Umbilical cord (tissue), 2 donors: ENCODE data around the gene PDE11A. TPM values are rescaled to one million over a fixed set of nuclear protein-coding genes. Genes with fewer than 3 reads are reported as not detected.

Experiments
- DNase-seq: peaks from one replicate; pipeline ENCODE4 v3.0.0-alpha.2; 2015; ENCODE audit warnings: low spot score
- total RNA-seq: library from RNA; depleted of rRNA; stranded (reverse); fragments of >200 nt; gene quantifications from one replicate; pipeline ENCODE4 v1.2.3, GENCODE V29; 2014; ENCODE audit warnings: low replicate concordance; ENCODE audit not compliant: insufficient read depth

PDE11A gene
- total RNA-seq, 1 donor from 2014 or later = 0.72 TPM

GRCh38 chr2:177633111-177633510, 439.5 kb downstream of the PDE11A start:
- DNase-seq = no peak

- no peak for DNase-seq
Measured at GRCh38 chr2:177631680-177632079, 440.9 kb downstream of the PDE11A start.

- no peak for DNase-seq
Measured at GRCh38 chr2:177629357-177630024, 443.1 kb downstream of the PDE11A start.

GRCh38 chr2:177628831-177629230, 443.7 kb downstream of the PDE11A start:
- no peak for DNase-seq

GRCh38 chr2:177625744-177626650, 446.6 kb downstream of the PDE11A start:
- DNase-seq = no peak

- no peak for DNase-seq
Measured at GRCh38 chr2:177622521-177622920, 450.1 kb downstream of the PDE11A start.

GRCh38 chr2:177619986-177620385, 452.6 kb downstream of the PDE11A start:
- DNase-seq = no peak

- DNase-seq = no peak
Measured at GRCh38 chr2:177619461-177619860, 453.1 kb downstream of the PDE11A start.

- DNase-seq = peak; percentile 96
Measured at GRCh38 chr2:177618255-177619253, 454.0 kb downstream of the PDE11A start.

- DNase-seq = no peak
Measured at GRCh38 chr2:177617849-177618248, 454.7 kb downstream of the PDE11A start.

GRCh38 chr2:177616731-177617130, 455.8 kb downstream of the PDE11A start:
- no peak for DNase-seq

GRCh38 chr2:177616066-177616465, 456.5 kb downstream of the PDE11A start:
- DNase-seq = no peak

GRCh38 chr2:177612659-177613058, 459.9 kb downstream of the PDE11A start:
- DNase-seq = peak; percentile 74

- DNase-seq = no peak
Measured at GRCh38 chr2:177611310-177611886, 461.2 kb downstream of the PDE11A start.

- DNase-seq = no peak
Measured at GRCh38 chr2:177610813-177611212, 461.8 kb downstream of the PDE11A start.

- DNase-seq = peak; percentile 85
Measured at GRCh38 chr2:177606636-177607035, 465.9 kb downstream of the PDE11A start.

- peak; percentile 84 for DNase-seq
Measured at GRCh38 chr2:177604271-177605065, 468.1 kb downstream of the PDE11A start.

- DNase-seq = no peak
Measured at GRCh38 chr2:177603768-177604167, 468.8 kb downstream of the PDE11A start.

- no peak for DNase-seq
Measured at GRCh38 chr2:177603181-177603580, 469.4 kb downstream of the PDE11A start.

GRCh38 chr2:177602611-177603164, 469.9 kb downstream of the PDE11A start:
- no peak for DNase-seq
